Measurements from ENCODE around the gene CALD1.

The CALD1 gene

GRCh38 chr7:134829380-134829986, 50.0 kb downstream of the CALD1 start:
- no peak for DNase-seq

- DNase-seq: no peak
Measured at GRCh38 chr7:134831862-134832261, 52.4 kb downstream of the CALD1 start.

GRCh38 chr7:134832367-134832766, 52.9 kb downstream of the CALD1 start:
- no peak for DNase-seq

GRCh38 chr7:134834689-134835462, 55.4 kb downstream of the CALD1 start:
- no peak for DNase-seq

- no peak for DNase-seq
Measured at GRCh38 chr7:134835463-134835823, 56.0 kb downstream of the CALD1 start.

GRCh38 chr7:134836447-134836846, 57.0 kb downstream of the CALD1 start:
- DNase-seq: no peak

GRCh38 chr7:134839298-134839697, 59.9 kb downstream of the CALD1 start:
- DNase-seq: no peak

- no peak for DNase-seq
Measured at GRCh38 chr7:134842062-134842461, 62.6 kb downstream of the CALD1 start.

GRCh38 chr7:134842886-134843430, 63.5 kb downstream of the CALD1 start:
- DNase-seq: no peak

GRCh38 chr7:134844200-134844599, 64.8 kb downstream of the CALD1 start:
- DNase-seq: no peak

- DNase-seq: no peak
Measured at GRCh38 chr7:134845461-134845860, 66.0 kb downstream of the CALD1 start.

- no peak for DNase-seq
Measured at GRCh38 chr7:134847851-134848588, 68.6 kb downstream of the CALD1 start.

GRCh38 chr7:134850066-134850465, 70.6 kb downstream of the CALD1 start:
- no peak for DNase-seq

- DNase-seq: no peak
Measured at GRCh38 chr7:134851141-134851540, 71.7 kb downstream of the CALD1 start.

GRCh38 chr7:134852625-134853024, 73.2 kb downstream of the CALD1 start:
- no peak for DNase-seq

GRCh38 chr7:134854816-134855215, 75.4 kb downstream of the CALD1 start:
- DNase-seq: no peak

- DNase-seq: no peak
Measured at GRCh38 chr7:134855442-134855841, 76.0 kb downstream of the CALD1 start.

GRCh38 chr7:134856091-134856490, 76.7 kb downstream of the CALD1 start:
- no peak for DNase-seq

GRCh38 chr7:134856691-134857090, 77.3 kb downstream of the CALD1 start:
- DNase-seq: no peak

- no peak for DNase-seq
Measured at GRCh38 chr7:134857958-134858357, 78.5 kb downstream of the CALD1 start.

GRCh38 chr7:134859783-134860182, 80.3 kb downstream of the CALD1 start:
- no peak for DNase-seq

GRCh38 chr7:134865001-134865845, 85.8 kb downstream of the CALD1 start:
- DNase-seq: peak; percentile 23

GRCh38 chr7:134866617-134867016, 87.2 kb downstream of the CALD1 start:
- DNase-seq: no peak
